GM18498 (cell line): ENCODE data around the gene LIMK1.
"Not testable (repeated sequence)": the region's sequence is repeated elsewhere in the genome, so short reads cannot be mapped to it uniquely, and the experiment has no call there.

Experiments
- ATAC-seq: cut with Tn5 transposase; IDR thresholded peaks from one replicate; pipeline ENCODE4 v1.9.1; 2021; ENCODE audit warnings: mild to moderate bottlenecking, moderate library complexity; ENCODE audit not compliant: unreplicated experiment

LIMK1 gene

DNA sequence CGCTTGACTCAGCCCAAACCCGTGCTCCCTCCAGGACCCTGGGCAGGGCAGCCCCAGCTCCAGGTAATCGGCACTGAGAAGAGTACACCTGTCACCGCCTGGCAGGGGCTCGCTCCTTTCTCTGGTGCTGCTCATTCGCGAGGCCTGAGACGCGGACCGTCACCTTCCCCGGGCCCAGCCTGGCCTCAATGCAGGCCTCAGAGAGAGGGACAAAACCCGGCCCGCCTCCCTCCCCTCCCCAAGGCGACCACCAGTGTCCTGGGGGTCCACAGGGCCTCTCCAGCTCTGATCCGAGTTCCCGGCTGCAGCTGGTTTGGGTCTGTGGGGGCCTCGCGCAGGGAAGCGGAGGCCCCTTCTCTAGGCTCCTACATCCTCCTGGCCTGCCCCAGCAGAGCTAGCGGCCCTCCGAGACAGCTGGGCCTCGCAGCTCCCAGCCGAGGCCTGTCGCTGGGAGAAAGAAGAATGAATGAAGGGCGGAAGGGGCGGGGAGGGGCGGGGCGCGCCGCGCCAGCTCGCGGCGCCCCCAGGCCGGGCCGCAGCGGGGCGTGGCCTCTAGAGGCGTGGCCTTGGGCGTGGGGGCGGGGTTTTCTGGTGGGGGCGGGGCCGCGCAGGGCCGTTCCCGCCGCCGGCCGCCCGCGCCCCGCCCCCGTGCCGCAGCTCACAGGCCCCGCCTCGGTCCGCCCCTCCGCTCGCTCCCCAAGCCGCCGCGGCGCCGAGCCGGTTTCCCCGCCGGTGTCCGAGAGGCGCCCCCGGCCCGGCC lies at the start of gene LIMK1:
Gene LIMK1, plus strand, starts transcription at position 688 of the 760 bp plus-strand sequence. CDS start 187 bp downstream, outside the sequence.
- ATAC-seq = peak; percentile 75

DNA sequence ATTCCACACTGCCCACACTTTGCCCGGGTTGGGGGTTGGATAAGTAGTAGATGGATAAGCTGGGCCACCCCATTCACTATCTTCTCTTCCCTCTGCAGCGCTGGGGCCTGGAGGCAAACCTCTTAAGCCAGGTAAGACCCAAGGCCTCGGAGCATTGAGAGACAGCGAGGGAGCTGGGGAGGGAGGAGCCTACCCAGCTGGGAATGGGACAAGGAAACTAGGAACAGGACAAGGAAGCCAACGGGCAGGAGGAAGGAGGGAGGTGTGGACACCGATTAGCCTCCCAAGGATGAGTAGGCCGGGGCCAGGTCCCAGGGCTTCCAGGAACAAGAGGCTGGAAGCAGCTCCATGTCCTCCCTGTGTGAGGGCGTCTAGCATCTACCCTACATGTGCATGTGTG lies 46.0 kb upstream of the LIMK1 start:
- ATAC-seq = no peak

DNA sequence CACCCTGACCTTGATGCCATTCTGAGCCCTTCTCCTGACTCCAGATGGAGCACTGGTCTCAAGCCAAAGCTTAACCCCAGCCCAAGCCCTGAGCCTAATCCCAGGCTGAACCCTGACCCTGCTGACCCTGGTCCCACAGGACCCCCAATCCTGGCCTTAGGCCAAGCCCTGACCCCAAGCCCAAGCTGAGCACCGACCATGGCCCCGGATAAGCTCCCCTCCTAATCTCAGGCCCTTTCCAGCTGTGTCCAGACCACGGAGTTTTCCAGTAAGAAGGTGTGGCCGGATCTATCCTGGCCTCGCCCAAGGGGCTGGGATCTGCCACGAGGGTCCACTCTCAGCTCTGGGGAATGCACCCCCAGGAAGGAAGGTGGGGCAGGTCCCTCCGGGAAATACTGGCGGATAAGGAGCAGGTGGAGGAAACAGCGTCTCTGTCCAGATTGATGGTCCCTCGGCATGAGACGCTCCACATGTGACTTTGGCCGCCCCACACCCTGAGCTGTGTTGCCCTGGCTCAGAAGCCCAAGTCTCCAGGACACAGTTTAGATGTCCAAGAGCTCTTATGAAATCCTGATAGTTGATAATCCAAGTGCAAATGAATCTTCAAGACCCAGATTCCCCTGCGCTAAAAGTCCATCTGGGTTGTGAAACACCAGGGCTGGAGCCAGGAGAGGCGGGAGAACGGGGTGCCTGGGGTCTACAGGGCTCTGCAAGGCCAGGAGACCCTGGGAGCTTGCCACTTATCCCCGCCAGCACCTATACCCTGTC lies 45.2 kb upstream of the LIMK1 start:
- ATAC-seq = no peak

DNA sequence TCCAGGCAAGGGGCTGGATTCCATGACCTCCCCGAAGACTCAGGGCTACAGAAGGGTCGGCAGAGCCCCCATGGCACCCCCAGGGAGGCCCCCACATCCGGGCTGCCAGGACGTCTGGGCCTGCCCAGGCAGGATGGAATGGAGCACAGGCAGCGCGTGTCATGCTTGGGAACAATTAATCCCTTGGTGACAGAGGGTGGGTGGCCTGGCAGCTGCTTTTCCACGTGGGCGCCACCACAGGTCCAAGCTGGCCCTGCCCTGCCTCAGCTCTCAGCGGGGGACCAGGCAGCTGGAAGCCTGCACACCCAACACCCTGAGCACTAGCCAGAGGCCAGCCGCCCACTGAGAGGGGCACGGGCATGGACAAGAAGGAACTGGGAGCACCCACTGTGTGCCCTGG lies 44.3 kb upstream of the LIMK1 start:
- no peak for ATAC-seq

DNA sequence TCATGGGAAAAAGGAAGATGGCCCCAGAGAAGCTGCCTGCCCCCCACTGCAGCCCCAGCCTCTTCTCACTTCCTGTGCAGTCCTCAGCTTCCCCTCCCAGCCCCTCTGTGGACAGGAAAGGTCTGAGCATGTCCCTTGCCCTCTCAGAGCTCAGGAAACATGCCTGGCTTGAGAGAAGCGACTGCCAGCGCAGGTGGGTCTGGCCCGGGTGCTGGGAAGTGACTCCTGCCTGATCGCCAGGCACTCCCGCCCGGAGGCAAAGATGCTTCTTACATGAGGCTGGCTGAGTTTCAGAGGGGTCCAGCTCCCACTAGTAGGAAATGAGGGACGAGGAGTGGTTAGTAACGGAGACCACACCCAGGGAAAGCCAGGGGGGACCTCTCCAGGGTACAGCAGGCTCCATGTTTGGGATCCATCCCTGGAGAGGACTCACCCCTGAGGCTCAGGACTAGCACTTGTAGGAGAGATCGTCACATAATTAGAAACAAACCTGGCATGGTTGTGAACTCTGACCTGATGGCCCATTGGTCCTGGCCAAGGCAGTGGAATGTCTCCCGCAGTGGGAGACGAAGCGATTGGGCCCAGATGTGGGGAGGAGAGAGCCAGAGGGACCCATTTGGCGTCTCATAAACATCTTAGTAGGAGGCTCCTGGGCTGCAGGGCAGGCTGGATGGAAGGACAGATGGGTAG lies 43.4 kb upstream of the LIMK1 start:
- ATAC-seq = no peak

DNA sequence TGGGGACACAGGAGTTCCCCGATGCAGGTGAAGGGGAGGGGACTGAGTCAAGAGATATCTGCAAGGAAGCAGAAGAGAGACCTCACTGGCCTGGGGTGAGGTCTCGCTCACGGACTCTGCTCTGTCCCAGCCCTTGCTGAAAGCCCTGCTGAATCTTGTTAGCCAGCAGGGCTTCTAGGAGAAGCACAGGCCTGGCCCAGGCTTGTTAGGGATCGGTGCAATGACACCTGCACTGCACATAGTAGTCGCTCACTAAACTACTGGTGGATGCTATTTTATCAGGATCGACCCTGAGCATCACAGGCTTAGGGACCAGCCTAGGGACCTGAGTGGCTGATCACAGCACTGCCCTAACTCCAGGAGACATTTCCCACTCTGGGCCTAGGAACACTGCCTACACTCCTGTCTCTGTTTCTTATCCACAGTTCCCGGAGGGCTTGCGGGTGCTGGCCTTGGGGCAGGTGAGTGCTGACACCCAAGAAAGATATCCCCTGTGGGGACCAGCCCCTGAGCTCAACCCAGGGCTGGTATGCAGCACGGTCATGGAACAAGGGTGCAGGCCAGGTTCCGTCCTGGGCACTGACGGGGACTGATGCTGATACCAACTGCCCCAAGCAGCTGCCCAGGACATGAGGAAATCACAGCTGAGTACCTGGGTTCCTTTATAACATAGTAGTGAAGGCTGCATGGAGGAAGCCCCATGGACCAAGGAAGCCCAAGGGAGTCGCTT lies 42.6 kb upstream of the LIMK1 start:
- no peak for ATAC-seq

DNA sequence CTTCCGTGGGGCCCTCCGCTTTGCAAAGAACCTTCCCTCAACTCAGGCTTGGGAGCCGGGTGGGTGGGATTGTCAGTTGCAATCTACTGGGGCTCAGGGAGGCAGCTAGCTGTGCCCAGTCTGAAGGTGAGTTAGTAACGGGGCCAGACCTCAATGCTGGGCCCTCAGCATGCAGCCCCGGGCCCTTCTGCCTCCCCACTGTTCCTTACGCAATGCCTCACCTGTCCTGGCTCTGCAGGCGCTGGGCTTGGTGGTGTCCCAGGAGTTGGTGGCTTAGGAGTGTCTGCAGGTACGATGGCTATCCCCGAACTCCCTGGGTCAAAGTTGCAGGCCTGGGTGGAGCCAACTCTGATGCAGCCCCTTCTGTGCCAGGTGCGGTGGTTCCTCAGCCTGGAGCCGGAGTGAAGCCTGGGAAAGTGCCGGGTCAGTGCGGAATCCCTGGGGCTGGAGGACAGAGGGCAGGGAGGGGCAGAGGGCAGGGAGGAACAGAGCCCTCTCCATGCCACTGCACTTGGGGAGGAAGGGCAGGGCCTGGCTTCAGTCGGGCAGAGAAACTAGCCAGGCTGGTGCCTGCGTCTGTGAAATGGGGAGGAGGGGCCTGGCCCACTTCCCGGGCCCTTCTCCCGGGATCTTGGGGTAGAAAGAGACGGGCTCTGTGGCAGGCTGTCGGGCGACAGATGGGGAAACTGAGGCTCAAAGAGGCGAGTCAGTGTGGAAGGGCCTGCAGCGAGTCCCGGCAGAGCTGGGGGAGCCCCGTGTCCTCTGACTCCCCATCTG lies 40.7 kb upstream of the LIMK1 start:
- no peak for ATAC-seq

DNA sequence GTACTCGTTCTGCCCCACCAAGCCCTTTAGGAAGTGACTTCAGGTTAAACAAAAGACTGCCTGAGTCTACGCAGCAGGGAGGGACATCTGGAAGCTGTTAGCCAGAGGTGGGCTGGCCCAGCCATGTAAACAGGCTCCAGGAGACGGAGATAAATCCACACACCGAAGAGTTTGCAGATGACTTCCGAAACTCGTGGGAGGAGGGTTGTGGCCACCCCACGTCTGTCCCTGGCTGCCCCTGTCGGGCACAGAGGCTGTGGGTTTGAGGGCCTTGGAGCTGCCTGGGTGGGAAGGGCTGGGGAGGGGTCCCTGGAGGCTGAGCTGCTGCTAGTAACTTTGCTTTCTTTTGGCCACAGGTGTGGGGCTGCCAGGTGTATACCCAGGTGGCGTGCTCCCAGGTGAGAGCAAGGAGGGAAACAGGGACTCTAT lies 40.1 kb upstream of the LIMK1 start:
- ATAC-seq = no peak

DNA sequence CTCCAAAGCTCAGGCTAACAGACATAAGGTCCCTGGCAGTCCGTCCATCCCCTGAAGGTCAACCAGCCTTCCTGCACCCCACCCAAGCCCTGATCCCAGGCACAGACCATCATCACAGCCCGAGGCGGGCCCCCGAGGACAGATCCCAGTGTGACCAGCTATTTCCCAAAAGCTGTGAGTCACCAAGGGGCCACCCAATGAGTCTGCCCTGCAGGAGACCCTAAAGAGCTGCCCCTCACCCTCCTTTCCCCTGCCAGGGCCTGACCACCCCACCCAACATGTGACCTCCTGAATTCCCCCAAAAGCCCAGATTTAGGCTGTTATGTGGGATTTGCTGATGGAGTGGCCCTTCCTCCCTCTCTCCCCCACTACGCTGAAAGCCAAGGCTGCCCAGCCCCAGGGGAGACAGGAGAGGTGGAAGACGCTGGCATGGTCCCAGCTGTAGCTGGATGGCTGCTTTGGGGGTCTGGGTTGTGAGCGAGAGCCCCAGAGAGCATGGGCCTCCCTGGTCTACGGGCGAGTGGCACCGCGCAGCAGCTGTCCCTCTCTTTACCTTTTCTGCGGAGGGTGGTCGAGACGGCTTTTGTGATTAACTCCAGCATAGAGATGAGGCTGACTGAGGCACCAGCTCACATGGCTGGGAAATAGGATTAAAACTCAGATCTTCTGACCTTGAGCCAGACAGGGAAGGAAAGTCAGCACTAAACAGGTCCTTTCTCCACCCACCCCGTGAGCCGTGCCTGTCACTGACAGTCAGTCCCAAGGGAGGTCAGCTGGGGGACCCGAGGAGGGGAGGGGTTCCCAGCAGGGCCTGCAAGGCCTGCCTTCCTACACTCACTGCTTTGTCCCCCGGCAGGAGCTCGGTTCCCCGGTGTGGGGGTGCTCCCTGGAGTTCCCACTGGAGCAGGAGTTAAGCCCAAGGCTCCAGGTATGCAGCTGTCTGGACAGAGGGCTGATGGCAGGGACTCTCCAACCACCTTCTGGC lies 38.9 kb upstream of the LIMK1 start:
- no peak for ATAC-seq

DNA sequence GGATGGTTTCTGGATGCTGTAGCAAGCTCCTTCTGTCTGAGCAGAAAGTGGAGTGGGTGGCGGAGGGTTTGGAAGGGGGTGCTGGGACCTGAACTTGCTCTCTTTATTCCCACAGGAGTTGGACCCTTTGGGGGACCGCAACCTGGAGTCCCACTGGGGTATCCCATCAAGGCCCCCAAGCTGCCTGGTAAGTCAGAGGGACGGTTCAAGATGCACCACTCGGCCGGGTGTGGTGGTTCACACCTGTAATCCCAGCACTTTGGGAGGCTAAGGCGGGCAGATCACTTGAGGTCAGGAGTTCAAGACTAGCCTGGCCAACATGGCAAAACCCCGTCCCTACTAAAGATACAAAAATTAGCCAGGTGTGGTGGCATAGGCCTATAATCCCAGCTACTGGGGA lies 37.0 kb upstream of the LIMK1 start:
- not testable (repeated sequence) for ATAC-seq

DNA sequence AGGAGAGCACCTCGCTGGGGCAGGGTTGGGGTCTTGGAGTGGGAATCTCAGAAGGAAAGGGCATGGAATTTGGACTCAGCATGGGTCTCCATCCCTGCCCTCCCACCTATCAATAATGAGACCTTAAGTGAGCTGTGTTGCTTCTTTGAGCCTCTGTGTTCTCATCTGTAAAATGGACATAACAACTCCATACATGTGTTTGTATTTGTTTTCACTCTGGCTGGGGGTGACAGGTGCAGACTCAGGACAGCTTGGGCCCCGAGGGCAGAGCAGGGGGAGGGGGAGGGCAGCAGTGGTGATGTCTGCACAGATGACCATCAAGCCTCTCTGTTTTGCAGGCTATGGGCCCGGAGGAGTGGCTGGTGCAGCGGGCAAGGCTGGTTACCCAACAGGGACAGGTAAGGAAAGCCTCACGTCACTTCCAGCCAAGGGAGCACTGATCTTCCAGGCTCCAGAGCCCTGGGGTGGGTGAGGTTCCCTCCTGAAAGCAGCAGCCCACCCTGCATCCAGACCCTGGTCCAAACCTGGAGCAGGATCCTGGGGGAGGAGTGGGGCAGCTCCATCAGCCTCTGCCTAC lies 35.7 kb upstream of the LIMK1 start:
- no peak for ATAC-seq

DNA sequence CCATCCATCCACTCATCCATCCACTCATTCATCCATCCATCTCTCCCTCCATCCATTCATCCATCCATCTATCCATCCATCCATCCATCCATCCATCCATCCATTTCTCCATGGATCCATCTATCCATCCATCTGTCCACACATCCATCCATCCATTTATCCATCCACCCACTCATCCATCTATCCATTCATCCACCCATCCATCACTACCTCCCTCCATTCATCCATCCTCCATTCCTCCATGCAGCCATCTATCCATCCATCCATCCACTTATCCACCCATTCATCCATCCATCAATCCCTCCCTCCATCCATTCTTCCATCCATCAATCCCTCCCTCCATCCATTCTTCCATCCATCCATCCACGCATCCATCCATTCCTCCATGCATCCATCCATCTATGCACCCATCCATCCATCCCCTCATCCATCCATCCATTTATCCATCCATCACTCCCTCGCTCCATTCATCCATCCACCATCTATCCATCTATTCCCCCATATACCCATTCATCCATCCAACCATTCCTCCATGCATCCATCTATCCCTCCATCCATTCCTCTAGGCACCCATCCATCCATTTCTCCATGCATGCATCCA lies 34.5 kb upstream of the LIMK1 start:
- no peak for ATAC-seq

DNA sequence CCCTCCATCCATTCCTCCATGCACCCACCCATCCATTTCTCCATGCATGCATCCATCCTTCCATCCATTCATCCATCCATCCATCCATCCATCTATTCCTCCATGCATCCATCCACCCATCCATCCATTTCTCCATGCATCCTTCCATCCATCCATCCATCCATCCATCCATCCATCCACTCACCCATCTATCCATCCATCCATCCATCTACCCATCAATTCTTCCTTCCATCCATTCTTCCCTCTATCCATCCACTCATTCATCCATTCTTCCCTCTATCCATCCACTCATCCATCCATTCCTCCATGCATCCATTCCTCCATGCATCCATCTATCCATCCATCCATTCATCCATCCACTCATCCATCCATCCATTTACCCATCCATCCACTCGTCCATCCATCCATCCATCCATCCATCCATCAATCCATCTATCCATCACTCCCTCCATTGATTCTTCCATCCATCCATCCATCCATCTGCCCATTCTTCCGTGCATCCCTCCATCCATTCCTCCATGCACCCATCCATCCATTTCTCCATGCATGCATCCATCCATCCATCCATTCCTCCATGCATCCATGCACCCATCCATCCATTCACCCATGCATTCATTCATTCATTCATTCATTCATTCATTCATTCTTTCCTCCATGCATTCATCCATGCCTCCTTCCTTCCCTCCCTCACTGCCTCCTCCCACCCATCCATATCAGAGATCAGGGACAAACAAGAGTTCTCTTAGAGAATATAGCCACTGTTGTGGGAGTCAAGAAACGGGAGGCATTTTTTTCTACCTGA lies 33.4 kb upstream of the LIMK1 start:
- ATAC-seq = no peak

DNA sequence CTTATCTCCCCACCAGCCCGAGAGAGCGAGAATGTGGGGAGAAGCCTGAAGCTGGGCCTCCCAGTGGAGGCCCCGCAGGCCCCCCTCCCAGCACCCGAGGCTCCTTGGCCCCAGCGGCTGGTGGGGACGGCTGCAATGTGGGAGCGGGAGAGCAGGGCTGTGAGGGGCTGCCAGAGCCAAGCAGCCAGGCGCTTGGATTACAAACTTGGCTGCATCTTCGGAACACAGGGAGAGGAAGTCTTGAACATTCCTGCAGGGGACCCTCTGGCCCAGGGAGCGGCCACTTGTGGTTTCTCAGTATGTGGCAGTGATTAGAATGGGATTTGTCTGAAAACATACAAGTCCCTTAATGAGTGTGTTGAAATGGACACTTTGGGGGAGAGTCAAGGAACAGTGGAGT lies 32.4 kb upstream of the LIMK1 start:
- no peak for ATAC-seq

DNA sequence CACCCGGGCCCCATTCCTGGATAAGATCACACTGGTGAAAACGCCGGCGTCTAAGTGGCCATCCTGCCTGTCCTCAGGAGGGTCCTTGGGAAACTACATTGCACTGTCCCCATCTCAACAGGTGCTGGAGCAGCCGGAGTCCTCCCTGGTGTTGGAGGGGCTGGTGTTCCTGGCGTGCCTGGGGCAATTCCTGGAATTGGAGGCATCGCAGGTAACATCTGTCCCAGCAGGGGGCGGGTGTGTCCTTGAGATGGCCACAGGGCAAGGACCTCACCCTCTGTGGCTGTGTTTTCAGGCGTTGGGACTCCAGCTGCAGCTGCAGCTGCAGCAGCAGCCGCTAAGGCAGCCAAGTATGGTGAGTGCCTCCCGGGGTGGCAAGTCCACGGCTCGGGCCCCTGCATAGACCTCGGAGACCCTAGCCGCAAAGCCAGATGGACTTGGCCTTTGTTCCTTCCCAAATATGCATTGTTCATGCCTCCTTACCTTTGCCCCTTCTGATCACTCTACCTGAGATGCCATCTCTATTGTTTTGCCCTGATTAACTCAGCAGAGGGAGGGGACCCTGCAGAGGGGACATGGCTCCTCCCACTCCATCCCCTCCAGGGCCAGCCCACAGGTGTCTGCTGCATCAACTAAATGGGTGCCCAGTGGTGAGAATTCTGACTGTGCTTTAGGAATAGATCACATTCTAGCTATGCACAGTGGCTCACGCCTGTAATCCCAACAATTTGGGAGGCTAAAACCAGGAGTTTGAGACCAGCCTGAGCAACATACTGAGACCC lies 31.8 kb upstream of the LIMK1 start:
- no peak for ATAC-seq

DNA sequence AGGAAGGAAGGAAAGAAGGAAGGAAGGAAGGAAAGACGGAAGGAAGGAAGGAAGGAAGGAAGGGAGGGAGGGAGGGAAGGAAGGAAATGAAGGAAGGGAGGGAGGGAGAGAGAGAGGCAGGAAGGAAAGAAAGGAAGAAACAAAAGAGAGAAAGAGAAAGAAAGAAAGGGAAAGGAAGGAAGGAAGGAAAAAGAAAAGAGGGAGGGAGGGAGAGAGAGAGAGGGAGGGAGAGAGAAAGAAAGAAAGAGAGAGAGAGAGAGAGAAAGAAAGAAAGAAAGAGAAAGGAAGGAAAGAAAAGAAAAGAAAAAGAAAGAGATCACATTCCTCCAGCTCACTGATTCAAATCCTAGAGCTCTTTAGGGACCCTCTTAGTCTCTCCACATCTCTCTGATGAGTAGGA lies 31.0 kb upstream of the LIMK1 start:
- ATAC-seq = no peak
